ENCODE data around the gene IPO11. TPM values are rescaled to one million over a fixed set of nuclear protein-coding genes. Genes with fewer than 3 reads are reported as not detected.

IPO11 gene
- total RNA-seq, 1 donor from 2014 or later: 22.4 TPM

DNA sequence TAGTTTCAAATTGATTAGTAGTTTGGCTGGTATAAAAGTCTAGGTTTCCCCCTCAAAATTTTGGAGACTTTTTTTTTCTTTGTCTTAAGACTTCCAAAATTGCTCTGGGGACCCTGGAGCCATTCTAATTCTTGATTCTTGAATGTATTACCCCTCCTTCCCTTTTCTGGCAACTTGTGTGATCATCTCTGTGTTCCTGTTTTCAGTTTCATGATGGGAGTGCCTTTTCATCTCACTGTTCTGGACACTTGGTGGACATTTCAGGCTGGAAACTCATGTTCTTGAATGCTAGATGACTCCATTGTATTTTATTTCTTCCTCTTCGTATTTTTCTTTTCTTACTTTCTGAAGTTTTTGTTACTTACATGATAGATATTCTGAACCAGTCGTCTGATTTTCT, 108.8 kb downstream of the IPO11 start:
- TF ChIP-seq, protein P1, sequence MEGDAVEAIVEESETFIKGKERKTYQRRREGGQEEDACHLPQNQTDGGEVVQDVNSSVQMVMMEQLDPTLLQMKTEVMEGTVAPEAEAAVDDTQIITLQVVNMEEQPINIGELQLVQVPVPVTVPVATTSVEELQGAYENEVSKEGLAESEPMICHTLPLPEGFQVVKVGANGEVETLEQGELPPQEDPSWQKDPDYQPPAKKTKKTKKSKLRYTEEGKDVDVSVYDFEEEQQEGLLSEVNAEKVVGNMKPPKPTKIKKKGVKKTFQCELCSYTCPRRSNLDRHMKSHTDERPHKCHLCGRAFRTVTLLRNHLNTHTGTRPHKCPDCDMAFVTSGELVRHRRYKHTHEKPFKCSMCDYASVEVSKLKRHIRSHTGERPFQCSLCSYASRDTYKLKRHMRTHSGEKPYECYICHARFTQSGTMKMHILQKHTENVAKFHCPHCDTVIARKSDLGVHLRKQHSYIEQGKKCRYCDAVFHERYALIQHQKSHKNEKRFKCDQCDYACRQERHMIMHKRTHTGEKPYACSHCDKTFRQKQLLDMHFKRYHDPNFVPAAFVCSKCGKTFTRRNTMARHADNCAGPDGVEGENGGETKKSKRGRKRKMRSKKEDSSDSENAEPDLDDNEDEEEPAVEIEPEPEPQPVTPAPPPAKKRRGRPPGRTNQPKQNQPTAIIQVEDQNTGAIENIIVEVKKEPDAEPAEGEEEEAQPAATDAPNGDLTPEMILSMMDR (IDR thresholded peaks at IDR 0.05; ENCODE audit: insufficient read depth, low read length, severe bottlenecking): no peak
- no peak overlapping the region for H3K4me3 ChIP-seq (ENCODE audit: low read depth, low read length)
- DNase-seq (ENCODE audit: low read depth) (no peak), FAIRE-seq (no peak)
- H3K27me3 ChIP-seq (ENCODE audit: control insufficient read depth, insufficient read depth, low read length): no peaks in the 10 kb centered on the region
- H3K36me3 ChIP-seq (ENCODE audit: control insufficient read depth, insufficient read depth, low read length): peaks cover 1% of the 10 kb centered on the region

DNA sequence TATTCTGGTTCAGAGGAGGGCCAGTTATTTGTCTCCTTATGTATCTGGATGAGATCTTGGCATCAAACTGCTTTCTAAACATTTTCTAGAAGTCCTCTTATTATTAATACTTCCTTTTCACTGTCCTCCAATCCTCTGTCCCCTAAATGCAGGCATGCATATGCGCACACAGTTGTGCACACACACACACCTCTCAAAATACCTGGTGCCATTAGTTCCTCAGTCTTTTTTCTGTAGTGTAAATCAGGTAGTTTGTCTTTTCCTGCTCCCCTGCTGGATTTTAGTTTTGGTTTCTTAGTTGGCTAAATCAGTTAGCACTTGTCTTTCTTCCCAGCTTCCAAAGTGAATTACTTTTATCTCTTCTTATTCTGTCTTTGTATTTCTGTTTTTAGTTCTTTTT, 110.2 kb downstream of the IPO11 start:
- TF ChIP-seq, protein P1 (IDR thresholded peaks at IDR 0.05; ENCODE audit: insufficient read depth, low read length, severe bottlenecking): no peak
- H3K27me3 ChIP-seq (ENCODE audit: control insufficient read depth, insufficient read depth, low read length): no peaks in the 10 kb centered on the region
- H3K36me3 ChIP-seq (ENCODE audit: control insufficient read depth, insufficient read depth, low read length): peaks cover 1% of the 10 kb centered on the region
- FAIRE-seq: no peak
- H3K4me3 ChIP-seq (ENCODE audit: low read depth, low read length): no peak overlapping the region
- no peak for DNase-seq (ENCODE audit: low read depth)

DNA sequence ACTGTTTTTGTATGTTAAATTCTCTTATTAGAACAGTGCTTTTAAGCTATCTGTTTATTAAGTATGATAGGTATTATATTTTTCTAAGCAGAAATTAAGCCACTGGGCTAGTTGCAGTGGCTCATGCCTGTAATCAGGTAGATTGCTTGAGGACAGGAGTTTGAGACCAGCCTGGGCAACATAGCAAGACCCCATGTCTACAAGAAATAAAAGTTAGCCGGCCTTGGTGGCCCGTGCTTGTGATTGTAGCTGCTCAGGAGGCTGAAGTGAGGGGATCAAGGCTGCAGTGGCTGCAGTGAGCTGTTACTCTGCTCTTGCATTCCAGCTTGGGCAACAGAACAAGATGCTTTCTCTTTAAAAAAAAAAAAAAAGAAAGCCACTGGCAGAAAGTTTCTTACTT, 121.0 kb downstream of the IPO11 start:
- TF ChIP-seq, protein P1 (IDR thresholded peaks at IDR 0.05; ENCODE audit: insufficient read depth, low read length, severe bottlenecking): no peak
- FAIRE-seq: no peak
- Histone ChIP-seq H3K27me3 (ENCODE audit: control insufficient read depth, insufficient read depth, low read length) (no peaks in the 10 kb centered on the region), H3K36me3 (ENCODE audit: control insufficient read depth, insufficient read depth, low read length) (peaks cover 1% of the 10 kb centered on the region), H3K4me3 (ENCODE audit: low read depth, low read length) (no peak overlapping the region)
- DNase-seq (ENCODE audit: low read depth): no peak

DNA sequence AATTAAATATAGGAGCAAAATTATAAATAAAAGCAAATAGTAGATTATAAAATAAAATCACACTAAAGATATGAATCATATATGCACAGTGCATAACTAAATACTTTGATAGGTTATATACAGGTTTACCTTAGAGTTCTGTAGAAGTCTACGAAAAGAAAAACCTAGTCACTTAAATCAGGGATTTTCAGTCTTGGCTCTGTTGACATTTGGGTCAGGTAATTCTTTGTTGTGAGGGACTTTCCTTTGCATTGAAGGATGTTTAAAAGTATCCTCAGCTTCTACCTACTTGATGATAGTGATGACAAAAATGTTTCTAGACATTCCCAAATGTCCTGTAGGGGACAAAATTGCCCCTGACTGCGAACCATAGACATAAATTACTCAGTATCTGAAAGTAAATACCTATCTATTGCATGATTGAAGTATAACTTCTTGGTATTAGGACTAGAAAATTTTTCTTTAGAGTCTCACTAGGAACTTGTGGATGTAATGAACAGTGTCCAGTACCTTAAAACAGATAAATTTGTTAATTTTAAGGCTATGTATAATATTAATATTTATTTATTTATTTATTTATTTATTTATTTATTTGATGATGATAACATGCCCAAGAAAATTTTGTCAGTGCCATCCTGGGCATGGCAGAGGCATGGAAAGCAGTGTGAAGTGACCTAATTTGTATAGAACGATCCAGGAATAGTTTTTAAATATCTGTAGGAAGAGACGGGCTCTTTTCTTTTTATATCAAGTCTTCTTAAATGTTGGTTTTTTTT, 122.1 kb downstream of the IPO11 start:
- no peak for FAIRE-seq
- H3K27me3 ChIP-seq (ENCODE audit: control insufficient read depth, insufficient read depth, low read length): no peaks in the 10 kb centered on the region
- no peak overlapping the region for H3K4me3 ChIP-seq (ENCODE audit: low read depth, low read length)
- H3K36me3 ChIP-seq (ENCODE audit: control insufficient read depth, insufficient read depth, low read length): peaks cover 1% of the 10 kb centered on the region
- TF ChIP-seq, protein P1 (IDR thresholded peaks at IDR 0.05; ENCODE audit: insufficient read depth, low read length, severe bottlenecking): no peak
- no peak for DNase-seq (ENCODE audit: low read depth)

DNA sequence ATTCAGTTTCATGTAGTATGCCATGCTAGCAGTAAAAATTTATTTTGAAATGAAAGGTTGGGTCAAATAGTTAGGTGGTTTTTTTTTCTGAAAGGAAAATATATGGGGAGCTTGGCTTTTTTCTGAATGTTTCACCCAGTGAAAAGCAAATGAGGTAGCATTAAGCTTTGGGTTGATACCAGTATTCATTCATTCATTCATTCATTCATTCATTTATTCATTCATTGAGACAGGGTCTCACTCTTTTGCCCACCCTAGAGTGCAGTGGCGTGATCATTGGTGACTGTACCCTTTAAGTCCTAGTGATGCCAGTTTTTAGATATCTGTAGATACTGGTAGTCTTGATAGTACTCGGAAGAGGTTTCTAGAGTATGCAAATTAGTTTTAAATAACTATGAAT, 123.7 kb downstream of the IPO11 start:
- H3K4me3 ChIP-seq (ENCODE audit: low read depth, low read length): no peak overlapping the region

More for the DNA sequence above, 123.7 kb downstream of the IPO11 start:
- TF ChIP-seq, protein P1 (IDR thresholded peaks at IDR 0.05; ENCODE audit: insufficient read depth, low read length, severe bottlenecking): no peak
- Histone ChIP-seq H3K27me3 (ENCODE audit: control insufficient read depth, insufficient read depth, low read length) (no peaks in the 10 kb centered on the region), H3K36me3 (ENCODE audit: control insufficient read depth, insufficient read depth, low read length) (peaks cover under 1% of the 10 kb centered on the region)
- no peak for FAIRE-seq
- no peak for DNase-seq (ENCODE audit: low read depth)

All from bronchial epithelial cell (primary cell).